Parathyroid adenoma (tissue), 2 donors: ENCODE results near the gene BNC1.
"Not testable (repeated sequence)": the region's sequence is repeated elsewhere in the genome, so short reads cannot be mapped to it uniquely, and the experiment has no call there.

Source experiments
- H2AFZ ChIP-seq: fragments of 300-600 bp; sonication (generic); one replicate; pipeline ENCODE4 v1.7.0; 2017; ENCODE audit warnings: antibody characterized with exemption, mild to moderate bottlenecking
- H3K27ac ChIP-seq: fragments of 300-600 bp; sonication (generic); one replicate; pipeline ENCODE4 v1.7.0; 2017
- H3K27me3 ChIP-seq: fragments of 300-600 bp; sonication (generic); one replicate; pipeline ENCODE4 v1.7.0; 2017; ENCODE audit warnings: low read length; ENCODE audit not compliant: control insufficient read depth, insufficient read depth
- H3K36me3 ChIP-seq: fragments of 300-600 bp; sonication (generic); one replicate; pipeline ENCODE4 v1.7.0; 2017; ENCODE audit warnings: low read length; ENCODE audit not compliant: control insufficient read depth, insufficient read depth
- H3K4me1 ChIP-seq: fragments of 300-600 bp; sonication (generic); one replicate; pipeline ENCODE4 v1.7.0; 2017; ENCODE audit warnings: control low read depth
- H3K4me2 ChIP-seq: fragments of 300-600 bp; sonication (generic); one replicate; pipeline ENCODE4 v1.7.0; 2017; ENCODE audit warnings: low read length
- H3K4me3 ChIP-seq: fragments of 300-600 bp; sonication (generic); one replicate; pipeline ENCODE4 v1.7.0; 2017; ENCODE audit warnings: low read depth, low read length
- H3K79me2 ChIP-seq: fragments of 300-600 bp; sonication (generic); one replicate; pipeline ENCODE4 v1.7.0; 2017; ENCODE audit warnings: control low read depth
- H3K9ac ChIP-seq: fragments of 300-600 bp; sonication (generic); one replicate; pipeline ENCODE4 v1.7.0; 2017; ENCODE audit warnings: mild to moderate bottlenecking
- H3K9me3 ChIP-seq: fragments of 300-600 bp; sonication (generic); one replicate; pipeline ENCODE4 v1.7.0; 2017; ENCODE audit warnings: low read length; ENCODE audit not compliant: control insufficient read depth
- CTCF ChIP-seq: fragments of 300-600 bp; sonication (generic); IDR thresholded peaks from one replicate; pipeline ENCODE4 v1.7.0; 2017; ENCODE audit warnings: antibody characterized with exemption, mild to moderate bottlenecking
- donor health status: primary hyperparathyroidism.

Gene BNC1

GRCh38 chr15:83268147-83268546 is 16.3 kb downstream of the BNC1 start:
- Histone ChIP-seq H2AFZ (no peak overlapping the region), H3K4me3 (no peak overlapping the region), H3K4me1 (no peaks in the 10 kb centered on the region), H3K9me3 (no peaks in the 10 kb centered on the region), H3K79me2 (no peaks in the 10 kb centered on the region), H3K9ac (no peak overlapping the region), H3K4me2 (no peak overlapping the region), H3K27ac (no peak overlapping the region), H3K27me3 (no peaks in the 10 kb centered on the region), H3K36me3 (no peaks in the 10 kb centered on the region)
- TF ChIP-seq CTCF: no peak

- Histone ChIP-seq H3K27ac (no peak overlapping the region), H3K27me3 (no peaks in the 10 kb centered on the region), H3K4me3 (no peak overlapping the region), H2AFZ (no peak overlapping the region), H3K9ac (no peak overlapping the region), H3K9me3 (no peaks in the 10 kb centered on the region), H3K79me2 (no peaks in the 10 kb centered on the region), H3K4me2 (no peak overlapping the region), H3K36me3 (no peaks in the 10 kb centered on the region), H3K4me1 (no peaks in the 10 kb centered on the region)
- TF ChIP-seq CTCF: no peak
These were observed 21.7 kb downstream of the BNC1 start for GRCh38 chr15:83262594-83263315.

GRCh38 chr15:83262181-83262580 is 22.3 kb downstream of the BNC1 start:
- H3K4me1 ChIP-seq, H3K4me3 ChIP-seq, H3K9me3 ChIP-seq, H3K27ac ChIP-seq, H3K27me3 ChIP-seq, H3K36me3 ChIP-seq, H3K4me2 ChIP-seq, H2AFZ ChIP-seq, H3K9ac ChIP-seq, H3K79me2 ChIP-seq: not testable (repeated sequence)

- Histone ChIP-seq H3K79me2 (no peaks in the 10 kb centered on the region), H3K27ac (no peak overlapping the region), H3K9ac (no peak overlapping the region), H2AFZ (no peak overlapping the region), H3K36me3 (no peaks in the 10 kb centered on the region), H3K27me3 (no peaks in the 10 kb centered on the region), H3K9me3 (no peaks in the 10 kb centered on the region), H3K4me1 (no peaks in the 10 kb centered on the region), H3K4me3 (no peak overlapping the region), H3K4me2 (no peak overlapping the region)
- TF ChIP-seq CTCF: no peak
These were observed 33.7 kb downstream of the BNC1 start for GRCh38 chr15:83250781-83251180.

- Histone ChIP-seq H3K4me3 (no peak overlapping the region), H3K27me3 (no peaks in the 10 kb centered on the region), H3K79me2 (no peaks in the 10 kb centered on the region), H3K36me3 (no peaks in the 10 kb centered on the region), H3K4me1 (no peaks in the 10 kb centered on the region), H3K27ac (no peak overlapping the region), H3K9ac (no peak overlapping the region), H3K4me2 (no peak overlapping the region), H2AFZ (no peak overlapping the region), H3K9me3 (no peaks in the 10 kb centered on the region)
- TF ChIP-seq CTCF: no peak
These were observed 35.5 kb downstream of the BNC1 start for GRCh38 chr15:83249030-83249343.
